ENCODE measurements around the gene MYOZ3.

MYOZ3 gene

DNA sequence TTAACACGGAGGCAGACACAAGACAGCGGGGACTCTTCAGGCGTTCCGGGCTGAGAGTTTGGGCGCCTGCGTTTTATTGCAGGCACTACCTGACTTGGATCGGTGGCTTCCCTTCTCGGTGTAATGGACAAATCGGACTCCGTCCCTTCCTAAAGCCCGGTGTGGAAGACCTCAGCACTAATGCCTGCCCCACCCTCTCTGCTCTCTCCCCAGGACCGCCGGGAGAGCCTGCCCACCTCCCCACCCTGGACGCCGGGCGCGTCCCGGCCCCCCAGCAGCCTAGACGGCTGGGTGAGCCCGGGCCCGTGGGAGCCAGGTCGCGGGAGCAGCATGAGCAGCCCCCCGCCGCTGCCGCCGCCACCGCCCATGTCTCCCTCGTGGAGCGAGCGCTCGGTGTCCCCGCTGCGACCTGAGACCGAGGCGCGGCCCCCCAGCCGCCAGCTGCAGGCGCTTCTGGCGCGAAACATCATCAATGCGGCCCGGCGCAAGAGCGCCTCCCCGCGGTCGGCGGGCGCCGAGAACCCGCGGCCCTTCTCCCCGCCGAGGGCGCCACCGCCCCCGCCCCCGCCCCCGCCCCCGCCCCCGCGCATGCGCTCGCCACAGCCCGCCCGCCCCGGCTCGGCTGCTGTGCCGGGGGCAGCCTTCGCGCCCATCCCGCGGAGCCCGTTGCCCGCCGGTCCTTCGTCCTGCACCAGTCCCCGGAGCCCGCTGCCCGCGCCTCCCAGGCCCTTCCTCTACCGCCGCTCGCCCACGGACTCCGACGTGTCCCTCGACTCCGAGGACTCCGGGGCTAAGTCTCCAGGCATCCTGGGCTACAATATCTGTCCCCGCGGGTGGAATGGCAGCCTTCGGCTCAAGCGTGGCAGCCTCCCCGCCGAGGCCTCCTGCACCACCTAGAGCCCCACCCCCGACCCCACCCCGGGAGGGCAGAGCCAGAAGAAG lies 4.6 kb upstream of the MYOZ3 start:
- no peaks in the 10 kb centered on the region for H3K36me3 ChIP-seq (ENCODE audit: insufficient read depth, low read depth, low read length)
- no peak overlapping the region for H3K27ac ChIP-seq (ENCODE audit: low read length)
- H3K4me3 ChIP-seq (ENCODE audit: low read length): peak overlapping the region; percentile 78
- peak overlapping the region; percentile 85; the same call in 1 of the 2 replicates for H3K9ac ChIP-seq (ENCODE audit: low read depth, low read length)
- H3K27me3 ChIP-seq (ENCODE audit: insufficient read depth, low read length): peaks cover 12% of the 10 kb centered on the region
- no peaks in the 10 kb centered on the region for H3K9me3 ChIP-seq (ENCODE audit: insufficient read depth, low read depth, low read length)
- peaks cover 11% of the 10 kb centered on the region for H3K4me1 ChIP-seq (ENCODE audit: insufficient read depth, low read length)

DNA sequence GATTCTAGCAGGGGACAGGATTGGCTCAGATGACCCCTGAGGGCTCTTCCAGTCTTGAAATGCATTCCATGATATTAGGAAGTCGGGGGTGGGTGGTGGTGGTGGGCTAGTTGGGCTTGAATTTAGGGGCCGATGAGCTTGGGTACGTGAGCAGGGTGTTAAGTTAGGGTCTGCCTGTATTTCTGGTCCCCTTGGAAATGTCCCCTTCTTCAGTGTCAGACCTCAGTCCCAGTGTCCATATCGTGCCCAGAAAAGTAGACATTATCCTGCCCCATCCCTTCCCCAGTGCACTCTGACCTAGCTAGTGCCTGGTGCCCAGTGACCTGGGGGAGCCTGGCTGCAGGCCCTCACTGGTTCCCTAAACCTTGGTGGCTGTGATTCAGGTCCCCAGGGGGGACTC lies 2.9 kb upstream of the MYOZ3 start:
- H3K9ac ChIP-seq (ENCODE audit: low read depth, low read length): no peak overlapping the region
- H3K9me3 ChIP-seq (ENCODE audit: insufficient read depth, low read depth, low read length): no peaks in the 10 kb centered on the region
- peaks cover 12% of the 10 kb centered on the region for H3K27me3 ChIP-seq (ENCODE audit: insufficient read depth, low read length)
- H3K27ac ChIP-seq (ENCODE audit: low read length): no peak overlapping the region
- peaks cover 7% of the 10 kb centered on the region; the same call in 1 of the 2 replicates for H3K4me1 ChIP-seq (ENCODE audit: insufficient read depth, low read length)
- H3K4me3 ChIP-seq (ENCODE audit: low read length): no peak overlapping the region
- no peaks in the 10 kb centered on the region for H3K36me3 ChIP-seq (ENCODE audit: insufficient read depth, low read depth, low read length)

DNA sequence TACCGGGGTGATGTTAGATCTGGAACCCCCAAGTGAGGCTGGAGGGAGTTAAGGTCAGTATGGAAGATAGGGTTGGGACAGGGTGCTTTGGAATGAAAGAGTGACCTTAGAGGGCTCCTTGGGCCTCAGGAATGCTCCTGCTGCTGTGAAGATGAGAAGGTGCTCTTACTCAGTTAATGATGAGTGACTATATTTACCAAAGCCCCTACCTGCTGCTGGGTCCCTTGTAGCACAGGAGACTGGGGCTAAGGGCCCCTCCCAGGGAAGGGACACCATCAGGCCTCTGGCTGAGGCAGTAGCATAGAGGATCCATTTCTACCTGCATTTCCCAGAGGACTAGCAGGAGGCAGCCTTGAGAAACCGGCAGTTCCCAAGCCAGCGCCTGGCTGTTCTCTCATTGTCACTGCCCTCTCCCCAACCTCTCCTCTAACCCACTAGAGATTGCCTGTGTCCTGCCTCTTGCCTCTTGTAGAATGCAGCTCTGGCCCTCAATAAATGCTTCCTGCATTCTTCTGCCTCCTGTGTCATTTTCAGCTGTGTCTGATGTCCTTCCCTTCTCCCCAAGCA lies 2.3 kb upstream of the MYOZ3 start:
- Histone ChIP-seq H3K9ac (ENCODE audit: low read depth, low read length) (no peak overlapping the region), H3K27me3 (ENCODE audit: insufficient read depth, low read length) (peaks cover 12% of the 10 kb centered on the region), H3K9me3 (ENCODE audit: insufficient read depth, low read depth, low read length) (no peaks in the 10 kb centered on the region), H3K4me1 (ENCODE audit: insufficient read depth, low read length) (peaks cover 7% of the 10 kb centered on the region; the same call in 1 of the 2 replicates), H3K27ac (ENCODE audit: low read length) (no peak overlapping the region), H3K36me3 (ENCODE audit: insufficient read depth, low read depth, low read length) (no peaks in the 10 kb centered on the region), H3K4me3 (ENCODE audit: low read length) (no peak overlapping the region)

DNA sequence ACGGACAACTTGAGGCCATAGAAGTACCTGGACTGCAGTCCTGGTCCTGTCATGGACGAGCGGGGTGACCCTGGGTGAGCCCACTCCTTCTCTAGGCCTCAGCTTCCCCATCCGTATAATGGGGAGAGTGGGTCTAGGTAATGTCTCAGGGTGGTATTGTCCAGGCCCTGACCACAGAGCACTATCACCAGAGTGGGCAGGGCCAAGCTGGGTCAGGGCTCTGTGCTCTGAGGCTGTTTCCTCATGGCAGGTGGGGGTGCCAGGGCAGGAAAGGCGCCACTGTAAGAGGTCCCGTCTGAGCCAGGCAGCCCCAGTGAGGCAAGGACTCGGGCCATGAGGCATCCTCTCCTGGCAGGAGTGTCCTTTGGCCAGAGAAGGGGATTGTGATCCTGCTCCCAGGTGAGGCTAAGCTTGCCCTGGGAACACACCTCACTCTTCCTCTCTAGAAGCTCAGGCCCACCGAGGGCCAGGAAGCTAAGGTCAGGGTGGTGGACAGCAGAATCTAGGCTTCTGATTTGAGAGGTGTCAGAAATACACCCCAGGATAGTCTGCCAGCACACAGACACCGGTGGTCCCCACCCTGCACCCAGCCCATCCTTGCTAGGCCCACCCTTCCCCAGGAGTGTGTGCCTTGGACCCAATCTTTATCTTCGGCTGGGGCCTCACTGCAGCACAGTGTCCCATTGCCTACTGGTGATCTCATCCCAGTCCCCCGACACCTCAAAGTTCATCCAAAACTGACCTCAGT lies 1.5 kb upstream of the MYOZ3 start:
- no peak overlapping the region for H3K9ac ChIP-seq (ENCODE audit: low read depth, low read length)
- no peaks in the 10 kb centered on the region for H3K9me3 ChIP-seq (ENCODE audit: insufficient read depth, low read depth, low read length)
- no peak overlapping the region for H3K4me3 ChIP-seq (ENCODE audit: low read length)
- no peaks in the 10 kb centered on the region for H3K36me3 ChIP-seq (ENCODE audit: insufficient read depth, low read depth, low read length)
- peaks cover 12% of the 10 kb centered on the region for H3K27me3 ChIP-seq (ENCODE audit: insufficient read depth, low read length)
- H3K27ac ChIP-seq (ENCODE audit: low read length): no peak overlapping the region
- H3K4me1 ChIP-seq (ENCODE audit: insufficient read depth, low read length): peaks cover 7% of the 10 kb centered on the region; the same call in 1 of the 2 replicates

DNA sequence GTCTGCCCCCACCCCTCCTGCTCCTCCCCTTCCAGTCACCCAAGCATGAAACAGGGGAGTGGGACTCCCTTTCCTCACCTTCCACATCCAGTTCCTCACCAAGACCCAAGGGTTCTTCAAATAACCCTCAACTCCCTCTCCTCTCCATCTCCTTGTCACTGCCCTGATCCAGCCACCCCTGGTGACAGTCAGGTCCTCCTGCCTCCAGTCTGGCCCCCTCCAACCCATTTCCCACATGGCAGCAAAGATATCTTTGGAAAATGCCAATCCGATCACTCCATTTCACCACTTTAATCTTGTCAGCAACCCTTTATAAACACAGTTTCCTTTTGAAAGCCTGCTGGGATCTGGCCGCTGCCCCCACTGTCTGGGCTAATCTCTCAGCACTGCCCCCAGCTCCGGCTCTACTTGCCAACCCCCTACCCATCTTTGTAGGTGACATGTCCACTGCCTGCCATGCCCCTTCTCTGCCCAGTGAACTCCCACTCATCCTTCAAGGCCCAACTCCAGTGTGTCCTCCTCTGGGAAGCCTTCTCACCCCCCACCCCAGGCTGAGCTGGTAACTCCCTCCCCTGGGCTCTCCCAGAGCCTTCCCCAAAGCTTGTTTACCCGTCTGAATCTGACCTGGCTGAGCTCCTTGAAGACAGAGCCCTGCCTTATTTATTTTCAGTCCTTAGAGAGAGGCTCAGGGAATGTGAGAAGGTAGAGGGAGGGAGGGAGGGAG lies 781 bp upstream of the MYOZ3 start:
- Histone ChIP-seq H3K9me3 (ENCODE audit: insufficient read depth, low read depth, low read length) (no peaks in the 10 kb centered on the region), H3K27ac (ENCODE audit: low read length) (no peak overlapping the region), H3K27me3 (ENCODE audit: insufficient read depth, low read length) (peaks cover 12% of the 10 kb centered on the region), H3K4me1 (ENCODE audit: insufficient read depth, low read length) (peaks cover 7% of the 10 kb centered on the region; the same call in 1 of the 2 replicates), H3K4me3 (ENCODE audit: low read length) (no peak overlapping the region), H3K36me3 (ENCODE audit: insufficient read depth, low read depth, low read length) (no peaks in the 10 kb centered on the region), H3K9ac (ENCODE audit: low read depth, low read length) (no peak overlapping the region)

DNA sequence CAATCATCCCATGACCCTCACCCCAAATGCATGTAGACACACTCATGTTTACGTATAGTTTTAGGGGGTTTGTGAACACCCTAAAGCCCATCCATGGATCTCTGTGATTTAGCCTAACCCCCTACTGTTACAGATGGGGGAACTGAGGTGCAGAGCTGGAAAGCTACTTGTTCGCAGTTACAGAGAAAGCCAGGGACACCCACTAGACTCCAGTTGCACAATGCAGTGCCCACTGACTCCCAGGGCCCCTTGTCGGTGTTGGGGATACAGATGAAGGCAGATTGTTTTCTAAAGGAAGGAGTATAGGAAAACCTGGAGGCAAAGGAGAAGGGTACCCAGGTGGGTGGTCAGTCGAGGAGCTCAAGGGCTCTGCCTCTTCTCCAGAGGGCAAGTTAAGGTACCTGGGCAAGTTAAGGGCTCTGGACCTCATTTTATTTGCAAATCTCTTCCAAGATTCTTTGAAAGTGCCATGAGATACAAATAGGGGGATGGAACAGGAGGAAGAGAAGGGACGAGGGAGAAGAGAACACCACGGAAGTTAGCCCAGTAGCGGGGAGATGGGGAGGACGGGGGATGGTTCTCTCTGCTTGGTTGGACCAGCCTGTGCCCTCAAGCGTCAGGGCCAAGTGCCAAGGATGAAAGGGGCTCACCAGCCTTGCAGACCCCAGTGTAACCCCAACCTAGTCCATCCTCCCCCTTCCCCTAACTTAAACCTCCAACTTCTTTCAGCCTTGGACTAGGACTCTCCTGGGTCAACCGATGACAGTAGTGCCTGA lies 958 bp downstream of the MYOZ3 start:
- no peak overlapping the region for H3K9ac ChIP-seq (ENCODE audit: low read depth, low read length)
- no peak overlapping the region for H3K4me3 ChIP-seq (ENCODE audit: low read length)
- H3K9me3 ChIP-seq (ENCODE audit: insufficient read depth, low read depth, low read length): no peaks in the 10 kb centered on the region
- no peak overlapping the region for H3K27ac ChIP-seq (ENCODE audit: low read length)
- H3K36me3 ChIP-seq (ENCODE audit: insufficient read depth, low read depth, low read length): no peaks in the 10 kb centered on the region
- H3K27me3 ChIP-seq (ENCODE audit: insufficient read depth, low read length): peaks cover 11% of the 10 kb centered on the region
- peaks cover 6% of the 10 kb centered on the region; the same call in 1 of the 2 replicates for H3K4me1 ChIP-seq (ENCODE audit: insufficient read depth, low read length)

DNA sequence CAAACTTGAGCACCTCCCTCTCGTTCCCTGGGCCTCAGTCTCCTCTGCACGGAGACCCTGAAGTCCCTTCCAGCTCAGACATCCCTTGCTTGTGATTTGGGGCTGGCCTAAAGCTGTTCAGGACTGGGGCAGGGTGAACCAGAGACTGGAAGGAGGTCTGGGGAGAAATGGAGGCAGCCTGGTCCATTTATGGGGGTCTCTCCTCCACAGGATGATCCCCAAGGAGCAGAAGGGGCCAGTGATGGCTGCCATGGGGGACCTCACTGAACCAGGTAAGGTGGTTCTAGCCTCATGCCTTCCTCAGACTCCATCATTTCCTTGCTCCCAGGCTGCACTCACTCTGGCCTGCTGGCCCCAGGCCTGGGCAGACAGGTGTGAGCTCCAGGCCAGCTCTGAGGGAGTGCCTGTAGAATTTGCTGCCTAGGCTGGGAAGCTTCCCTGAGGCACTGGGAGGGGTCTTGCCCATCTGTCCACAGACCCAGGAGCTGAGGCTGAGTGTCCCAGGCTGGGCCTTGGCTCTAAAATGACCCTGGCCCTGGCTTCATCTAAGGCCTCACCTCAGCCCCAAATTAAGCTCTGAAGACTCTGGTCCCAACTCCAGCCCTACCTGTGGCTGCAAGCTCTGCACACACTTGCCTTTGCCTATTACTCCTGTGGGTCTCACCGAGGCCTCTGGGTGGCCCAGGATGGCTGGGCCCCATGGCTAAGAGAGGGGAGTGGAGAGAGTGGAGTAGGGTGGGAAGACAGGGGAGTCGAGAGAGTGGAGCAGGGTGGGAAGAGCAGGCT lies 1.9 kb downstream of the MYOZ3 start:
- Histone ChIP-seq H3K9me3 (ENCODE audit: insufficient read depth, low read depth, low read length) (no peaks in the 10 kb centered on the region), H3K9ac (ENCODE audit: low read depth, low read length) (no peak overlapping the region), H3K27me3 (ENCODE audit: insufficient read depth, low read length) (peaks cover 2% of the 10 kb centered on the region; the same call in 1 of the 2 replicates), H3K4me3 (ENCODE audit: low read length) (no peak overlapping the region), H3K27ac (ENCODE audit: low read length) (no peak overlapping the region), H3K36me3 (ENCODE audit: insufficient read depth, low read depth, low read length) (peaks cover 2% of the 10 kb centered on the region; the same call in 1 of the 2 replicates), H3K4me1 (ENCODE audit: insufficient read depth, low read length) (peaks cover 3% of the 10 kb centered on the region; the same call in 1 of the 2 replicates)

DNA sequence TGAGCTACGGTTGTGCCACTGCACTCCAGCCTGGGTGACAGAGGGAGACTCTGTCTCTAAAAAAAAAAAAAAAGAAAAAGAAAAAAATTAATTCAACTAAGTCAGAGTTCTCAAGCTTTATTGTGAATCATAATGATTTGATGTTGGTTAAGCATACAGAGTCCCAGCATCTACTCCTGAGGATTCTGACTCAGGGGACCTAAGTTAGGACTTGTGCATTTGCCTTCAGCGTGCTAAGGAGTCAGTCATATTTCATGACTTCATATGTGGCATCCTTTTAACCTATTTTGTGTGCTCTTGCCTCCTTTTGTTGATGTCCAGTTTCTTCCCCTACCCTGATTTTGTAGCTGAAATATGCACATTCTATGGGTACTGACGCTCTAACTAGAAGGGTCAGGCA lies 2.9 kb downstream of the MYOZ3 start:
- Histone ChIP-seq H3K27me3 (ENCODE audit: insufficient read depth, low read length) (no peaks in the 10 kb centered on the region; the same call in 1 of the 2 replicates), H3K27ac (ENCODE audit: low read length) (no peak overlapping the region), H3K4me1 (ENCODE audit: insufficient read depth, low read length) (peaks cover 3% of the 10 kb centered on the region; the same call in 1 of the 2 replicates)

DNA sequence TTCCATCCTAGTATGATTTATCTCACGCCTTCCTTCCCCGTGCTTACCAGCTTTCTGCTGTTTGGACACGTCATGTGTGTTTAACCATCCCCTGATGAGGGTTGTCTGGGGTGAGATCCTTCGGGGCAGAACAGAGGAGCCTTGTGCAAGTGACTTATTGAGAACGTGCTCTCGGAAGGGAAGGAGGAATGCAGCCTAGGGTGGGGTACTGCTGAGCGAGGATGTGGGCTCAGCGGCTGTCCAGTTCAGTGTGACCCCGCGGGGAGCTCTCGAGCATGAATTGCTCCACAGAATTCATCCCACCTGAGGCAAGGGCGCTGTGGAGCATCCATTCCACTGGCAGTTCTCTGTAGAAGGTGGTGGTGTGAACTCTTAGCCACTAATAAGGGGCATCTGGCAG lies 4.0 kb downstream of the MYOZ3 start:
- peaks cover 3% of the 10 kb centered on the region; the same call in 1 of the 2 replicates for H3K4me1 ChIP-seq (ENCODE audit: insufficient read depth, low read length)
- no peak overlapping the region for H3K4me3 ChIP-seq (ENCODE audit: low read length)
- no peaks in the 10 kb centered on the region for H3K9me3 ChIP-seq (ENCODE audit: insufficient read depth, low read depth, low read length)
- H3K9ac ChIP-seq (ENCODE audit: low read depth, low read length): no peak overlapping the region
- no peak overlapping the region for H3K27ac ChIP-seq (ENCODE audit: low read length)
- H3K27me3 ChIP-seq (ENCODE audit: insufficient read depth, low read length): no peaks in the 10 kb centered on the region; the same call in 1 of the 2 replicates
- peaks cover 9% of the 10 kb centered on the region; the same call in 1 of the 2 replicates for H3K36me3 ChIP-seq (ENCODE audit: insufficient read depth, low read depth, low read length)

More for the DNA sequence above, 2.9 kb downstream of the MYOZ3 start:
- peaks cover 9% of the 10 kb centered on the region; the same call in 1 of the 2 replicates for H3K36me3 ChIP-seq (ENCODE audit: insufficient read depth, low read depth, low read length)
- H3K4me3 ChIP-seq (ENCODE audit: low read length): no peak overlapping the region
- no peak overlapping the region for H3K9ac ChIP-seq (ENCODE audit: low read depth, low read length)
- no peaks in the 10 kb centered on the region for H3K9me3 ChIP-seq (ENCODE audit: insufficient read depth, low read depth, low read length)
